Neural cell (in vitro differentiated cells): Measurements from ENCODE around the gene NLN.

Experiments
- CTCF ChIP-seq: fragments of 450-650 bp; IDR thresholded peaks from 2 replicates; pipeline ENCODE4 v1.5.1; 2014; ENCODE audit warnings: antibody characterized with exemption, mild to moderate bottlenecking, moderate library complexity; ENCODE audit not compliant: poor library complexity, severe bottlenecking
- EP300 ChIP-seq: fragments of 450-650 bp; conservative IDR thresholded peaks from 2 replicates; pipeline ENCODE4 v1.6.1; 2014; ENCODE audit warnings: antibody characterized with exemption, mild to moderate bottlenecking, moderate library complexity; ENCODE audit not compliant: poor library complexity, severe bottlenecking
- EZH2 ChIP-seq: fragments of 200-600, 300-800 bp; shearing (Covaris generic), sonication (generic); IDR thresholded peaks from 2 replicates; pipeline ENCODE4 v1.6.1; 2014; ENCODE audit warnings: antibody characterized with exemption, low read length, borderline replicate concordance, mild to moderate bottlenecking; ENCODE audit not compliant: insufficient read depth, poor library complexity, severe bottlenecking
- POLR2AphosphoS5 ChIP-seq: IDR thresholded peaks from 2 replicates; pipeline ENCODE4 v1.6.1; 2012
- RAD21 ChIP-seq: fragments of 450-650 bp; conservative IDR thresholded peaks from 2 replicates; pipeline ENCODE4 v1.6.1; 2014; ENCODE audit warnings: antibody characterized with exemption, mild to moderate bottlenecking, moderate library complexity
- REST ChIP-seq: IDR thresholded peaks from 2 replicates; pipeline ENCODE4 v1.6.1; 2012; ENCODE audit warnings: borderline replicate concordance
- SMC3 ChIP-seq: fragments of 450-650 bp; conservative IDR thresholded peaks from 2 replicates; pipeline ENCODE4 v1.6.1; 2014; ENCODE audit warnings: antibody characterized with exemption, mild to moderate bottlenecking, moderate library complexity; ENCODE audit not compliant: poor library complexity
- TAF1 ChIP-seq: IDR thresholded peaks from 2 replicates; pipeline ENCODE4 v1.6.1; 2012; ENCODE audit warnings: low read depth

- no peak for TF ChIP-seq TAF1
- TF ChIP-seq CTCF = no peak
- no peak for TF ChIP-seq RAD21
- no peak for TF ChIP-seq REST
- no peak for TF ChIP-seq POLR2AphosphoS5
- TF ChIP-seq EZH2 = no peak
- TF ChIP-seq EP300 = no peak
- TF ChIP-seq SMC3 = no peak
These were observed 95.9 kb downstream of the NLN start for GRCh38 chr5:65817931-65818330.
